Stimulated activated CD4-positive, alpha-beta T cell treated with anti-CD3 and anti-CD28 coated beads, Interleukin-12 subunit alpha, Interleukin-12 subunit beta, amount 100 ng/mL, for 48 hours (primary cell): ENCODE data around the gene SNAPC2.
A peak's percentile ranks its signal among the peaks of the same experiment; 100 is the strongest.
"Not testable (repeated sequence)": the region's sequence is repeated elsewhere in the genome, so short reads cannot be mapped to it uniquely, and the experiment has no call there.

ENCODE experiments used
- DNase-seq, 3 donors: peaks; one replicate each; pipeline ENCODE4 v3.0.0-alpha.2; 2020; ENCODE audit warnings: low read depth in 2 of 3, low spot score in 1 of 3

The SNAPC2 gene

DNA sequence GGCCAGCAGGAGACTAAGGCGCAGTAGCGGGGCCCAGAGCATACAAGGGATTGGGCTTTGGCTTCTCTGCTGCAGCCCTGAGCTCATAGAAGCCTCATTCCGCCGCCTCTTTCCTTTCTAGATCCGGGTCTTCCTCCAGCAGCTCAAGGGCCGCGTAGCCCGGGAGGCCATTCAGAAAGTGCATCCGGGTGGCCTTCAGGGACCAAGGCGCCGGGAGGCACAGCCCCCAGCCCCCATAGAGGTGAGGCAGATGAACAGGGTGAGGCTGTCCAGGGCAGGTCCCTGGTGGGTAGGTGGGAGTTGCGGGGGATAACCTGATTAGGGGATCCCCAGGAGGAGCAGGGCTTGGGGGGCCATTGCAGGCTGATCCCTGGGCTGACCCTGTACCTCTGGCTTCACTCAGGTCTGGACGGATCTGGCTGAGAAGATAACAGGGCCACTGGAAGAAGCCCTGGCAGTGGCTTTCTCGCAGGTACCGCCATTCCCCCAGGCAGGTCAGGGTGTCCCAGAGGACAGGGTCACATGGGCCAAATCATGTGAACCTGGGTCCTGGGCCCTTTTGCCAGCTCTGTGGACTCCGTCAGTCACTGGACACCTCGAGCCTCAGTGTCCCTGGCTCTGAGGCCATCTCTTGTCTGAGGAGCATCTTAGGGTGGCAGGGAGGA, 1.3 kb downstream of the SNAPC2 start:
- DNase-seq = no peak

DNA sequence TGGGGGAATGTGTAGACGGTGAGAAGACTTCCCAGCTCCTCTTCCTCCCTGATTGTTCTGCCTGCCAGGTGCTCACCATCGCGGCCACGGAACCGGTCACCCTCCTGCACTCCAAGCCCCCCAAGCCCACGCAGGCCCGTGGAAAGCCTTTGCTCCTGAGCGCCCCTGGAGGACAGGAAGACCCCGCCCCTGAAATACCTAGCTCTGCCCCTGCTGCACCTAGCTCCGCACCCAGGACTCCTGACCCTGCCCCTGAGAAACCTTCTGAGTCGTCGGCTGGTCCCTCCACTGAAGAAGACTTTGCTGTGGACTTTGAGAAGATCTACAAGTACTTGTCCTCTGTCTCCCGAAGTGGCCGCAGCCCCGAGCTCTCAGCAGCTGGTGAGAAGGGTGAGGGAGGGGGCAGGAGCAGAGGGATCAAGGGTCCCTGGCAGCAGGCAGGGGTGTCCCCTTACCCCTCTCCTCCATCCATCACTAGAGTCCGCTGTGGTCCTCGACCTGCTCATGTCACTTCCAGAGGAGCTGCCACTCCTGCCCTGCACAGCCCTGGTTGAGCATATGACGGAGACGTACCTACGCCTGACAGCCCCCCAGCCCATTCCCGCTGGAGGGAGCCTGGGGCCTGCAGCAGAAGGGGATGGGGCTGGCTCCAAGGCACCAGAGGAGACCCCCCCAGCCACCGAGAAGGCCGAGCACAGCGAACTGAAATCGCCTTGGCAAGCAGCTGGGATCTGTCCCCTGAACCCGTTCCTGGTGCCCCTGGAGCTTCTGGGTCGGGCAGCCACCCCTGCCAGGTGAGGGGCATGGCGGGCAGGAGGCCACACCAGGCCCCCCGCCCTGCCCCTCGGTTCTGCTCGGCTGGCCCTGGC, 2.1 kb downstream of the SNAPC2 start:
- DNase-seq = no peak

DNA sequence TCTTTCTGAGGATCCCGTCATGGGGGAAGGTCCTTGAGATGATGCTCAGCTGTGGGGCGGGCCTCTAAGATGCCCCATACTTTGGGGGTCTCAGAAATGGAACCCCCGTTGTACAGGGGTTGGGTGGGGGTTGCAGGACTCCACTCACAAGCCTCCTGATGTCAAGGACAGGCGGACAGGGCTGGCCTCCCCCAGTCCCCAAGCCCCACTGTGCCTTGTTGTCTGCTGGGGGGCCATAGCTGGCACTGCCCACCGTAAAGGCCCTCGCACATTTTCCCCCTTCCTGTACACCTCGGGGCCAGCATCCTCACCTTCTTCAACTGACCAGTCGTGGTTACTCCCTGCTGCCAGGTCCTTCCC, 2.7 kb downstream of the SNAPC2 start:
- no peak for DNase-seq

DNA sequence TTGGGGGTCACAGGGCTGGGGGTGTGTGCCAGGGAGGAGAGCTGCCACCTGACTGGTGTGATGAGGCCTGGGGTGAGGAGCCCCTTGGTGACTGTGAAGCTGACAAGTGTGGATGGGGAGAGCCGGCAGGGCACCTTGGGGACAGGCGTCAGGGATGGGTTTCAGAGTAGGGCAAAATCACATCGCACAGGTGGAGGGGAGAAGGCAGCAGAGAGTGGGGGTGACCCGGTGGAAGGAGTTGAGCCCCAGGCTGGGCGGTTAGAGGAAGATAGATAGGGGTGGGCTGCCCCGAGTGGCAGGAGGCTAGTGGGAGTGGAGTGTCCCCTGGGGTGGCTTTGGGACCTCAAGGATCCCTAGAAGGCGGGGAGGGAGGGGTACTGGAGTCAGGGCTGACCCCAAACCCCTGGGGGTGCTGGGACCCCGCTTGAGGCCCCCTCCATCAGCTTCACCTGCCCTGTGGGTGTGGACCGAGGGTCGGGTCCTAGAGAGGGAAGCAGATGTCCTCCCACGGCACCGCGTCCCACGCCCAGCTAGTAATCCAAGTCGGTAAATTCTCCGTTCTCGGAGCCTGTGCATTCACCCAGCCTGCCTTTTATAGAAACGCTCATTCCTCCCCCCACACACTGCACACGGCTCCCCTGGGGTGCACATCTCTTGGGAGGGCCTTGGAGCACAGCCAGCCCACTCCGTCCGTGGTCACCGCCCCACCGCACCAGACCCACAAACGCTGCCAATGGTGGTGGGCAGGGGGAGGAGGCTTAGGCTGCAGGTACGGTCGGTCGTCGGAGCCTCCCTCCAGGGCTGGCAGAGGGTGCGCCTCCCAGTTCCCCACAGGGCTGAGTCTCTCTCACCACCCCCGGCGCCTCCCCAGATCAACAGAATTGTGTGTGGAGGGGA, 3.4 kb downstream of the SNAPC2 start:
- DNase-seq = no peak

DNA sequence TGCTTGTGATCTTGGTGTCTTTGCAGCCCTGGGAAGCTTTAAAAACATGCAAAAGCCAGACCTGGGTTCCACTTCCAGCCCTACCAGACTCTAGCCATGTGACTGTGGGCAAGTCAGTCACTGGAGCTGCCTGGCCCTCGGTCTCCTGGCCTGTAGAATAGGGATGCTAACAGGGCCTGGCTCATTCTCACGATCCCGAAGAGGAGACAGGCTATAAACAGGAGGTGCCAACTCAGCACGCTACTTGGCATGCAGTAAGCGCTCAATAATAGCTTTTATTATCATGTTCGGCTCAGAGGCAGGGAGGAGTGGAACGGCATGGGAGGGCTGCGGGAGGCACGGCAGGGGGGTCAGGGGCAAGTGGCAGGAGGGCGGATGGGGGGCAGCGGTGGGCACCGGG, 4.1 kb downstream of the SNAPC2 start:
- no peak for DNase-seq

DNA sequence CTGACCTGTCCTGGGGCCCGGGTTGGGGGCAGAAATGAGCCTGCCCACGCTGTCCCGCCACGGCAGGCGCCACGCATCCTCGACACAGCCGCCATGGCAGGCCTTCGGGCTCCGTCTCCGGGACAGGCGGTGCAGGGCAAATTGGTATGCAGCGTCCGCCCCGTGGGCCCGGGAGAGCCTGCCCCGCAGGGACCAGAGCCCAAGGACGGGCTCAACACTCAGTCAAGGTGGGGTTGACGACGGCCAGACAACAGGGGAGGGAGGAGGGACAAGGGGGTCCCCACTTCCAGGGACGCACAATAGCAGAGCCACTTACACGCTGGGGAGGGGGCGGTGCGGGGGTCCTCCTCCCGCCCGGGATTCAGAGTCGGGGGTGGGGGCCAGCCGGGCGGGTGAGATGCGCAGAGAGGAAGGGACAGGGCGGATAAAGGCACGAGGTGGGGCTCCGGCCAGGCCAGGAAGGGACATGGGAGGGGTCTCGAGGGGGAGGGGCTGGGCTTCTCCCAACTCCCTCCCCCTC, 4.6 kb downstream of the SNAPC2 start:
- DNase-seq = no peak

DNA sequence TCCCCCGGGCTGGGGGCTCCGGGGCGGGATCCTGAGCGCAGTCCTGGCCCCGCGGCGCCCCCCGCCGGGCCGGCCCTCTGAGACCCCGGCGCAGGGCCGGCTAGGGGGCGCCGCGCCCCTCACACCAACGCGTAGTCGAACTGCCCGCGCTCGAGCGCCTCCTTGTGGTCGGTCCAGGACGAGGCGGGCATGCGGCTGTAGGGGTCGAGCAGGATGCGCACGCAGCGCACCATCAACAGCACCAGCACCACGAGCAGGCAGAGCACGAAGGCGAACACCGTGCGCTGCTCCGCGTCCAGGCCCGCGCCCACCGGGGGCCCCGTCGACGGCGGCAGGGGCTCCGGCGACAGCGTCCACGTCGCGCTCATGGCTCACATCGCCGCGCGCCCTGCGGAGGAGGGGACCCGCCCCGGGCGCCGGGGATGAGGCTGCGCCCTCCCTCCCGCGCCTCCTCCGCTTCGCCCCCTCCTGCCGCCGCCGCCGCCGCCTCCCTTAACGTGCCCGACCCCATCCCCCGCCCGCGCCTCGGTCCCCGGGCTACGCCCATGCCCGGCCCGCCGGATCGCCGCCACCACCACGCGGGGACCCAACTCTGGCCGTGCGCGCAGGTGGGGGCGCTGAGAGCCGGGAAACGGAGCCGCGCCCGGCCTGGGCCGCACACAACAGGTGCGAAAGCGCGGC, 5.2 kb downstream of the SNAPC2 start:
- peak; percentile 65 to 74 (median 66) for DNase-seq

DNA sequence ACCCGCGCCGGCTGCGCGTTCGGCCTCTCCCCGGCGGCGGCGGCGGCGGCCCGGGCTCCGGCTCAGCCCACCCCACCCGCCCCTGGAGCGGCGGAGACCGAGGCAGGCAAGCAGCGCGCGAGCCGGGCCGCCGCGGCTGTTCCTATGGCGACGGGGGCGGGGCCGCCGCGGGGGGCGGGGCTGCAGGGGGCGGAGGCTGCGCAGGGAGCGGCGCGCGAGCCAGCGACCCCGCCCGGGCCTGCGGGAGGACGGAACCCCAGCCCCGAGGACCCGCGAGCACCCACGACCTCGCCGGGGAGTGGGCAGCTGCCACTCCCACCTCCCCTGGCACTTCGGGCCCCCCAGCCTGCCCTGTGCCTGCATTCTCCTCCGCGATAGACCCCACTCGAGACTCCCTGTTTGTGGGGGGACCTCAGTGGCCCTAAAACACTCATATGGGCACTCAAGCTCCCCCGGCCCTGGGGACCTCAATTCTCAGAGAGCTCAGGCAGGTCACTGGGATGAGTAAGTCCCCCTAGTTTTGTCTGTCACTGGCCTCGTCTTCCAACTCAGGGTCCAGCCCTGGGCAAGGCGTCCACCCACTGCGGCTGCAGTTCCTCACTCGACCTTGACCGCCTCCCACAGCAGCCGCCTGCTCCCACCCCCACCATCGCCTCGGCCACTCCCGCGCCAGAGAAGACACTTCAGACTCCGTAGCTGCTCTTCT, 6.0 kb downstream of the SNAPC2 start, which contains the start of gene CTXN1:
CTXN1 (minus strand) TSS at position 115 of the 706 bp plus-strand sequence. CDS start 597 bp downstream, outside the sequence.
- DNase-seq = peak; percentile 55 to 73 (median 68)

DNA sequence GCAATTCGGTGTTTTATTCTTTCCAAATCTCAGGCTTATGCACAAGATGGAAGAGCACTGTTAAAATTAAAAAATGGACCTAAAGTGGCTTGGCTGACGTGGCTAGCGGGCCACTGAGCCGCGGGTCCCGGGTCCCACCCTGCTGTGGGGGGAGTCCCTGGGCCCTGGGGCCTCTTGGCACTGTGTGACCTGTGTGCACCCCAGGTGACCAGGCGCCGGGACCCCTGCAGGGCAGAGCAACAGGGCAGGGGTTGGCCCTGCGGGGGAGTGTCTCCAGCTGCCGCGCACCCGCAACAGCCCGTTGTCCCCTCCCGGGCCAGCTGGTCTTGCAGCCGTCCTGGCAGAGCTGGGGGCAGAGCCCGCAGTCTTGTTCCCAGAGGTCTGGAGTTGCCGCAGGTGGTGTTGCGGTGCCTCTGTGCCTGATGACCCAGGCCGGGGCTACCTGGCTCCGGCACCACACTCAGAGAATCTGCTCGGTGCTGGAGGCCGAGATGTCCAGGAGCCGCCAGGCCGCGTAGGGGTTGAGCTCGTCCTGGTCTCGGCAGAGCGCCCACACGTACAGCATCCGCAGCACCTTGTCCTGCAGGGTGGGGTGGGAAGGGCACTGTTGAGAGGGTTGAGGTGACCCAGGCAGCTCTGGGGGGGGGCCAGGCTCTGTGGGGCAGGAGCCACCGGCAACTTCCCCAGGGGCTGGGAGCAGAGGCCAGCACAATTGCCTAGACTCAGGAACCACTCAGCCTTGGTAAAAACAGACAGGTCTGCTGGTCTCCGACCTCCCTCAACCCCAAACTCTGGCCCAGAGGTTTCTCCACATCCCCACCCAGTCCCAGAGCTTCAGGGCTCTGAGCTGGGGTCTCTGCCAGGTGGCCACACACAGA, 6.8 kb downstream of the SNAPC2 start:
- no peak for DNase-seq

DNA sequence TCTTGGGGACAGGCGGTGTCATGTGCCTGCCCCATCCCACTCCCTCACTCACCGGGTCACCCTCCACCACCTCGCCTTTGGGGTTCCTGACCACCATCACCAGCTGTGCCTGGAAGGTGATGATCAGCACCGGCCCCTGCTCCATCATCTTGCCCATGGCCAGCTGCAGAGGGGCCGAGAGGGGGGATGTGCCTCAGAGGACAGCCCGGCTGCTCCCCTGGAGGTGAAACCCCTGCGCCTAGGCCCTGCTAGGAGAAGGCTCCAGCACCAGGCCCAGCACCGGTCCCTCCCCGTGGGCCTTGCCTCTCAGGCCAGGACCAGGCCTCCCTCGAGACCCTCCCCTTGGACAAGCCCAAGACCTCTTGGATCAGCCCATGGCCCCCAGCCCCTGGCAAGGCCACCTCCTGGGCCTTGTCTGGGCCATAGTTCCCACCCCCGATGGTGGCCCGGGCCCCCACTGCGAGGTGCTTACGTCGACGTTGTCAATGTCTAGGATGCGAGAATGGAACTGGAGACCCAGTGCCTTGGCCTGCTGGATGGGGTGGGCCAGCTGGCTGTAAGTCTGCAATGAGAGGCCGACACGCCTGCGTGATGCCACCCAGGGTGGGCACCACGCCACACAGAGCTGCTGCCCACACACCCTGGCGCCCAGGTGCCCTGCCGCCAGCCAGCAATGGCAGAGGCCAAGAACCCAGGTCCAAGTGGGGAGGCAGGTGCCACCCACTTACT, 7.6 kb downstream of the SNAPC2 start:
- no peak for DNase-seq

DNA sequence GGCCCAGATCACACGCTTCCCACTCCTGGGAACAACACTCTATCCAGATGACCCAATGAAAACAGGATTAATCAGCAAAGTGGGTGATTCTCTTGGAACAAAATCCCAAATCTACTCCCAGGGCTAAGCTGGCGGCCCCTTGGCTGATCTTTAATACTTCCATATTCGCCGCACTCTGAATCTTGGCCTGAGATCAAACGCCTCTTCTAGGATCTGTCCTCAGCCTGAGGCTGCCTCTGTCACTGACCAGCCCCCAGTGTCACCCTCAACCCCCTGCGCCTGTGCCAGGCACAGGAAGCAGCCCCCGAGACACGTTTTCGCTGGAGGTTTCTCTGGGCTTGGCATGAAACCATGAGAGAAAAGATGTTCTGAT, 8.2 kb downstream of the SNAPC2 start:
- DNase-seq = no peak

DNA sequence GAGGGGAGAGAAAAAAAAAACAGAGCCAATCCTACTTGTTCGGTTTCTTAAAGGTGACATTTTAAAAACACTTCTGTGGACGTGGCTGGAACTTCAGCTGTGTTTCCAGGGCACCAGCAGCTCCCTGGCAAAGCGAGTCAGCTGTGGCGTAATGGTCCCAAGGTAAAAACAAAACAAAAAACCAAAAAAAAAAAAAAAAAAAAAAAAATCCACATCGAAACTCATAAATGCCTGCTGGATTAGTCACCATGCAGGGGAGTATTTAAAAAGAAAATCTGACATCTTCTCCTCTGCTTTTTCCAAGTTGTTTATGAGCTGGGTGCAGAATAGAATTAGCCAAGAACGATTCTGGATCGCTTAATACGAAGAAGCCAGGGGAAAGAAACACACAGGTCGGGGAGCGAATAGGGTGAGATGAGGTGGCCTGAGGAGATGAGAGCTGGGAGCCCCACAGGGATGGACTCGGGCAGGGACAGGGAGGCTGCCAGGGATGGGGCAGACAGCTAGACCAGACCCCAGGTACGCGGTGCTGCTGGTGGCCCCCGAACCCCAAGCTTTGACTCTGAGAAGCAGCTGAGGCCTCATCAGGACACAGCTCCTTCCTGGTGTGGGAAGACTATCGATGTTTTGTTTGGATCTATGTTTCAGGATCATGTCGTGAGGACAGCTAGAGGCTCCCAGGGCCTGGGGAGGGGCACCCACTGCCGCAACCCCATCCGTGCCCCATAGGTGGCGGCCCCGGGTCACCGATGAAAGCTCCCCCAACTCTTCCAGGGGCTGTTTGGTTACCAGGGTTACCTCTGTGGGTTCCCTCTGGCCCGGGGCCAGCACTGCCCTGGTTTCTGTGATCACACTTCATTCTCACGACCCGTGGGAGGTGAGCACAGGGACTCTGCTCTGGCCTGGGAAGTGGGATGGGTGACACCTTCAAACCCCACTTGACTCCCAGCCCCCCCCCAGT, 8.9 kb downstream of the SNAPC2 start:
- DNase-seq = peak; percentile 46 to 59 (median 52)

DNA sequence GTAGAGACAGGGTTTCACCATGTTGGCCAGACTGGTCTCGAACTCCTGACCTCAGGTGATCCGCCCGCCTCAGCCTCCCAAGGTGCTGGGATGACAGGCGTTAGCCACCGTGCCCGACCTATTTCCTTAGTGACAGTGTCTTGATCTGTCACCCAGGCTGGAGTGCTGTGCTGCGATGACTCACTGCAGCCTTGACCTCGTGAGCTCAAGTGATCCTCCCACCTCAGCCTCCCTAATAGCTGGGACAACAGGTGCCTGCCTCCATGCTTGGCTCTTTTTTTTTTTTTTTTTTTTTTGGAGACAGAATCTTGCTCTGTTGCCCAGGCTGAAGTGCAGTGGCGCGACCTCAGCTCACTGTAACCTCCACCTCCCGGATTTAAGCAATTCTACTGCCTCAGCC, 9.9 kb downstream of the SNAPC2 start:
- DNase-seq = not testable (repeated sequence)

DNA sequence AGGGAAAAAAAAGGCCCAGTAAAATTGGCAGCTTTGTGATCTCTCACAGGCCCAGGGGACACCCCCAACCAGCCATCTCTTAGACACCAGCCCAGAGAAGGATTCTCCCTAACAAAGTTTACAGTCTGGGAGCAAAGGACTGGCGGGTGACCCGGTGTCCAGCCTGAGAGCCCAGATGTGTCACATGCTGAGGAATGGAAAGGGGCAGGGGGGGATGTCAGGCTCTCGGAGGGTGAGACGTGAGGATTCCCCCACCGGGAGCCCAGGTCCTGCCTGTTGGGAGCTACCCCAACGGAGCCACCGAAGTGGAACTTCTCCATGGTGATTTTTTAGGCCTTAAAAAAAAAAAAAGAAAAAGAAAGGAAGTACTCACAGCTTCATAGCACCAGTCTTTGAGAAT, 10.6 kb downstream of the SNAPC2 start:
- DNase-seq = no peak

DNA sequence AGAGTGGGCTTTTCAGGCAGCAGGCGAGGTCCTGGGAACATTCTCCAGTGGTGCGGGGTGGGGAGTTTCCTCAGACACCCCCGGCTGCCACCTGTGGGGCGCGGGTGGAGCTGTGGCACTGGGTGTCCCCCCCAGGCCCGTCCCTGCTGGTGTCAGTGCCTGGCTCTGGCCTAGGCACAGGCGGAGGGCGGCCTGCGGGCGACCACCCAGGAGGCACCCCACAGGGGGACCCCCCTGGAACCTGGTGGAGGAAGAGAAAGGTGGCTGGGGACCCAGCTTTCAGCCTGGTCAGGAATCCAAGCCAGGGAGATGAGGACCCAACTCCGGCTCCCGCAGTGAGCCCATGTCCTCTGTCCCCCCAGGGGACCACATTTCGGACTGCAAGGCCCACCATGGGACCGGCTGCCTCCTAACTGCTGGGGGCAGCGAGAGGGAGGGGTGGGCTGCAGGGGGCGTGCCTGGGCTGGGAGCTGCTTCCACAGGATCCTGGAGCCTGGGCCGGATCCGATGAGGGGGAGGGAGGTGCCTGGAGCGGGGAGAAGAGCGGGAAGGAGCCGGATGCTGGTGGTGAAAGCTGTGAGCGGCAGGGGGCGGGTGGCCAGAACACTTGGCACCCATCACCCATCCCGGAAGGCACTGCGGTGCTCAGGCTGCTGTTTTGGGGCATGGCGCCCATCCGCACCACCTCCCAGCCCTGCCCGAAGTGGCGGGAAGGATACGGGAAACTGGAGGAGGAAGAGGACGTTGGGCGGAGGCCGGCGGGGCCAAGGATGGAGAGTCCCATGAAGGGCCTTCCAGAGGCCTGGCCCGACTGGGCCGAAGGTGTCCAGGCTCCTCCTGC, 11.3 kb downstream of the SNAPC2 start:
- no peak for DNase-seq

DNA sequence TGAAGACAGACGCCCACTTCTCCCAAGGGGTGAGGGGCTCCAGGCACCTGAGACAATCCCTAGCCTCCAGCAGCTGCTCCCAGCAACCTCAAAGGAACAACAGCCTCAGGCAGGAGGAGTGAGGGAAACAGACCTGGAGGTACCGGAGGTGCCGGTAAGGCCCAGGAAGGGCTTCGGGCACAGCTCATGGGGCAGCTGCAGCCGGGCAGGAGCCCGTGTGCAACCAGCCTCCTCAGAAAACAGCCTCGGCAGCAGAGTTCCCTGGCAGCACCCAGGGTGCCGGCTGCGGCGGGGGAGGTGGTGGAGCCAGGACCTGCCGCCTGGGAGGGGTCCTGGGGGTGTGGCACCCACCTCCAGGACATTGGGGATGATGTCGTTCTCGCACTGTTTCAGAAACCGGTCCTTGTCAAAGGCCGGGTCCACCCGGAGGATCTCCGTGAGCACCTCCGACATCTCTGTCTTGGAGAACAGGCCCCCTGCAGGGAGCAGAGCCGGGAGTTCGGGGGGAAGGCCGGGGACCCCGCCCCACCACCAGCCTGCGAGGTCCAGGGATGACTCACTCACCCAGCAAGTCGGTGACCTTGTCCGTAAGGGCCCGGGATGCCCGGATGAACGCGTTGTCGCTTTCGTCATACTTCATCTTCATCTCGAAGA, 12.3 kb downstream of the SNAPC2 start:
- DNase-seq = no peak
